ENCODE results near the gene NPHS1.
"Not testable (repeated sequence)": the region's sequence is repeated elsewhere in the genome, so short reads cannot be mapped to it uniquely, and the experiment has no call there.

Gene NPHS1

GRCh38 chr19:35852029-35852780, at the start of gene NPHS1:
Gene NPHS1 (minus strand): TSS chr19:35852504. CDS start chr19:35851837, 667 bp downstream.
- DNase-seq (ENCODE audit: low read depth in 2 of 2): no peak

GRCh38 chr19:35901055-35901644, 48.8 kb upstream of the NPHS1 start:
- no peak for DNase-seq (ENCODE audit: low read depth in 2 of 2)

DNA sequence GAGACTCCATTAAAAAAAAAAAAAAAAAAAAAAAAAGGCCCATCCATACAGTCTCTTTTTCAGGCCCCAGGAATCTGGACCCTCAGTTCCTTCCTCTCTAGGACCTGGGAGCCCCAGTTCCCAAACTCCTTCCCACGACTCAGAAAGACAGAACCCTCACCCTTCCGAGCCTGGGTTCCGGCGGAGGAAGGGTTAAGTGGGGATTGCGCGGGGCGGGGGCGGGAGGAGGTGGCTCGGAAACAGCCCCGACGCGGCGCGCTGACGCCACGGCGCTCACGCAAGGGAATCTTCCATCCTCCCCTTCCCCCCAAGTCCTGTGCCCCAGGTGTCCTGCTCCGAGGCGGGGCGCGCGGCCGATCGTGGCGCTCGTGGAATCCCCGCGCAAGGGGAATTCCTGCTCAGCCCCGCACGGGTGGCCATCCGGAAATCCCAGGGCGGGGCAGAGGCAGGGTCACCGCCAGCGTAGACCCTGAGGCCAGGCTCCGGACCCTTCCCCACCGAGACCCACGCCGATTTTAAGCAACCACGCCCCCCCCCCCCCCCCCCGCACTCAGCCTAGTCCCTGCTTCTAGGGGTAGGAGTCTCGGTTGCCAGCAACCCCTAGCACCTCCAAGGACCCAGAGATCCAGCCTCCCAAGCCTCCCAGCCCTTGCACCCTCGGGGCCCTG, 47.4 kb upstream of the NPHS1 start:
- peak; percentile 19 to 36 for DNase-seq (ENCODE audit: low read depth in 2 of 2)

GRCh38 chr19:35898499-35898809, 46.1 kb upstream of the NPHS1 start:
- DNase-seq (ENCODE audit: low read depth in 2 of 2): no peak

GRCh38 chr19:35897706-35898451, 45.6 kb upstream of the NPHS1 start:
- DNase-seq (ENCODE audit: low read depth in 2 of 2): no peak

- no peak for DNase-seq (ENCODE audit: low read depth in 2 of 2)
Measured at GRCh38 chr19:35896643-35897040, 44.3 kb upstream of the NPHS1 start.

- DNase-seq (ENCODE audit: low read depth in 2 of 2): no peak
Measured at GRCh38 chr19:35895911-35896642, 43.8 kb upstream of the NPHS1 start.

DNA sequence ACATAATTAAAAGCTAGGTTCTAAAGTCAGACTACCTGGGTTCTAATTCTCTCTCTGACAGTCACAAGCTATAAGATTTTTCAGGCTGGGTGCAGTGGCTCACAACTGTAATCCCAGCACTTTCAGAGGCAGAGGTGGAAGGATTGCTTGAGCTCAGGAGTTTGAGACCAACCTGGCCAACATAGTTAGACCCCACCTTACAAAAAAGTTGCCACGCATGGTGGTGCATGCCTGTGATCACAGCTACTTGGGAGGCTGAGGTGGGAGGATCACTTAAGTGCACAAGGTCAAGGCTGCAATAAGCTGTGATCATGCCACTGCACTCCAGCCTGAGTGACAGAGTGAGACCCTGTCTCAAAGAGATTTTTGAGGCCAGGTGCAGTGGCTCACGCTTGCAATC, 42.0 kb upstream of the NPHS1 start:
- no peak for DNase-seq (ENCODE audit: low read depth in 2 of 2)

DNA sequence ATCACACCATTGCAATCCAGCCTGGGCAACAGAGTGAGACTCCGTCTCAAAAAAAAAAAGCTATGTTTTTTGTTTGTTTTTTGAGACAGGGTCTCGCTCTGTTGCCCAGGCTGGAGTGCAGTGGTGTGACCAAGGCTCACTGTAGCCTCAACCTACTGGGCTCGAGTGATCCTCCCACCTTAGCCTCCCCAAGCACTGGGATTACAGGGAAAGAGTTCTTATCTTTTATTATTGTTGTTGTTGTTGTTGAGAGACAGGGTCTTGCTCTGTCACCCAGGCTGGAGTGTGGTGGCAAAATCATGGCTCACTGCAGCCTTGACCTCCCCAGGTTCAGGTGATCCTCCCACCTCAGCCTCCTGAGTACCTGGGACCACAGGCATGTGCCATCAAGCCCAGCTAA, 39.5 kb upstream of the NPHS1 start:
- not testable (repeated sequence) for DNase-seq (ENCODE audit: low read depth in 2 of 2)

- DNase-seq (ENCODE audit: low read depth in 2 of 2): no peak
Measured at GRCh38 chr19:35890113-35890650, 37.9 kb upstream of the NPHS1 start.

- no peak for DNase-seq (ENCODE audit: low read depth in 2 of 2)
Measured at GRCh38 chr19:35889370-35890112, 37.2 kb upstream of the NPHS1 start.

GRCh38 chr19:35888398-35888797, 36.1 kb upstream of the NPHS1 start:
- DNase-seq (ENCODE audit: low read depth in 2 of 2): no peak

GRCh38 chr19:35887197-35887596, 34.9 kb upstream of the NPHS1 start:
- DNase-seq (ENCODE audit: low read depth in 2 of 2): no peak

- DNase-seq (ENCODE audit: low read depth in 2 of 2): no peak
Measured at GRCh38 chr19:35885904-35886303, 33.6 kb upstream of the NPHS1 start.

DNA sequence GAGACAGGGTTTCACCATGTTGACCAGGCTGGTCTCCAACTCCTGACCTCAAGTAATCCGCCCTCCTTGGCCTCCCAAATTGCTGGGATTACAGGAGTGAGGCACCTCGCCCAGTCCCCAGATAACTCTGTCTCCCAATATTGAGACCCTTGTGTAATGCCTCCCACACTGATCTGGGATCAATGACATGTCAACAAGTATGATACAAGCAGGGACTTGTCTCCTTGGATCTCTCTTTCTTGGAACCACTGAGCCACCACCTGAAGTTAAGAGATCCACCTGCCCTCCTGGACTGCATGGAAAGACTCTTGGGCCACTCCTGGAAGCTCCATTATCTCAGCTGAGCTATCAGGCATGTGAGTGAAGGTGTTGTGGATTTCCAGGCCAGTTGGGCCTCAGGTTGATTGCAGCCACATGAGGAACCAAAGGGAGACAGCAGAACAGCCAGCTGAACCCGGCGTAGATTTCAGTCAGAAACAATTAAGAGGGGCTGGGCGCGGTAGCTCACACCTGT, 33.0 kb upstream of the NPHS1 start:
- DNase-seq (ENCODE audit: low read depth in 2 of 2): no peak

DNA sequence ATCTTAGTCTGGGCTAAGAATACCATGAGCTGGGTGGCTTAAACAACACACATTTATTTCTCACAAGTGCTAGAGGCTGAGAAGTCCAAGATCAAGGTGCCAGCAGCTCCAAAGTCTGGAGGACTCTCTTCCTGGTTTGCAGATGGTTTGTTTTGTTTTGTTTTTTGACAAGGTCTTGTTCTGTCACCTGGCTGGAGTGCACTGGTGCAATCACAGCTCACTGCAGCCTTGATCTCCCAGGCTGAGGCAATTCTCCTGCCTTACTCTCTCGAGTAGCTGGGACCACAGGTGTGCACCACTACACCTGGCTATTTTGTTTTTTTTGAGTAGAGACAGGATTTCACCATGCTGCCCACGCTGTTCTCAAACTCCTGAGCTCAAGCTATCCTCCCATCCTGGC, 31.6 kb upstream of the NPHS1 start:
- DNase-seq (ENCODE audit: low read depth in 2 of 2): no peak

GRCh38 chr19:35882114-35882832, 30.0 kb upstream of the NPHS1 start:
- peak; percentile 47 to 54 for DNase-seq (ENCODE audit: low read depth in 2 of 2)

- DNase-seq (ENCODE audit: low read depth in 2 of 2): peak; percentile 43 to 44
Measured at GRCh38 chr19:35879770-35880317, 27.5 kb upstream of the NPHS1 start.

- DNase-seq (ENCODE audit: low read depth in 2 of 2): no peak
Measured at GRCh38 chr19:35879068-35879467, 26.8 kb upstream of the NPHS1 start.
